Panc1 (cell line): ENCODE results near the gene CHST8.

Source experiments
- POLR2AphosphoS5 ChIP-seq: IDR thresholded peaks from 2 replicates; pipeline ENCODE4 v1.6.1; 2012; ENCODE audit warnings: mild to moderate bottlenecking, low read depth, low read length, moderate library complexity
- SIN3A ChIP-seq: IDR thresholded peaks from 2 replicates; pipeline ENCODE4 v1.6.1; 2012; ENCODE audit warnings: low read depth, mild to moderate bottlenecking, low read length, moderate library complexity, borderline replicate concordance; ENCODE audit not compliant: insufficient read depth
- TCF7L2 ChIP-seq: IDR thresholded peaks from 2 replicates; pipeline ENCODE4 v1.6.1; 2011; ENCODE audit warnings: mild to moderate bottlenecking, low read depth, low read length, inconsistent platforms
- TF ChIP-seq, protein P1 (sequence below): fragments of 450-650 bp; IDR thresholded peaks from 2 replicates; pipeline ENCODE4 v1.5.1; 2017; ENCODE audit warnings: mild to moderate bottlenecking
- TF ChIP-seq, protein P2 (sequence below), 2 experiments: IDR thresholded peaks; 2 replicates each; pipeline ENCODE4 v1.6.1; 2011 to 2012; ENCODE audit warnings: low read depth in 2 of 2, control low read depth in 1 of 2, low read length in 1 of 2, mild to moderate bottlenecking in 1 of 2, moderate library complexity in 1 of 2; ENCODE audit not compliant: insufficient read depth in 1 of 2

DNA sequence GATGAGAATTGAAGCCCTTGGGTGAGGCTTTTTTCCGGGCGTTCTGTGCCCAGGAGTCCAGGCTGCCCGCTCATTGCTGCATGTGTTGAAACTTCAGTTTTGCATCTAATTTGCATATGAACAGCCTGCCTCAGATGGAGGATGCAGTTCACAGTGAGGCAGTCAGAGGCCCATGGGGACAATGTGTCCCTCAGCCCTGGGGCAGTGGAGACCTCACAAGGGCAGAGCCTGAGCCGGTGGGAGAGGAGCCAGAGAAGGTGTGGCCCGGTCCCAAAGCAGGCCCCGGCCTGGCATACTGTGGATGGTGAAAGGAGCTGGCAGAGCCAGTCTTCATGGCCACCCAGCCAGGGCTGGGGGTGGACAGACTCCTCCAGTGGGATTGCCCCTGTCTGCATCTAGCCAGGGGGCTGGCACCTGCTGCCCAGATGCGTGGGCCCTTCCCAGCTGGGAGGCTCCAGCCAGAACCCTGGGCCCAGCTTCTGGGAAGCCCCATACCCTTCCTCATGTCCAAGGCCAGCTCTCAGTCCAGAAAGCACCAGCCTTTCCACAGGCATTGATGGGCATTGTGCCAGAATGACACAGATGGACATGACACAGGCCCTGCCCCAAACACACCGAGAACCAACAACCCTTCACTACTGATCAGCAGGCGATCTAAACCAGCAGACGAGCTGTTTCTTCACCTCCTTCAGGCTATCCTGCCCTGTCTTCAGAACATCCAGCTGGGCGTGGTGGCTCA, 142.0 kb downstream of the CHST8 start:
- TF ChIP-seq, protein P1, sequence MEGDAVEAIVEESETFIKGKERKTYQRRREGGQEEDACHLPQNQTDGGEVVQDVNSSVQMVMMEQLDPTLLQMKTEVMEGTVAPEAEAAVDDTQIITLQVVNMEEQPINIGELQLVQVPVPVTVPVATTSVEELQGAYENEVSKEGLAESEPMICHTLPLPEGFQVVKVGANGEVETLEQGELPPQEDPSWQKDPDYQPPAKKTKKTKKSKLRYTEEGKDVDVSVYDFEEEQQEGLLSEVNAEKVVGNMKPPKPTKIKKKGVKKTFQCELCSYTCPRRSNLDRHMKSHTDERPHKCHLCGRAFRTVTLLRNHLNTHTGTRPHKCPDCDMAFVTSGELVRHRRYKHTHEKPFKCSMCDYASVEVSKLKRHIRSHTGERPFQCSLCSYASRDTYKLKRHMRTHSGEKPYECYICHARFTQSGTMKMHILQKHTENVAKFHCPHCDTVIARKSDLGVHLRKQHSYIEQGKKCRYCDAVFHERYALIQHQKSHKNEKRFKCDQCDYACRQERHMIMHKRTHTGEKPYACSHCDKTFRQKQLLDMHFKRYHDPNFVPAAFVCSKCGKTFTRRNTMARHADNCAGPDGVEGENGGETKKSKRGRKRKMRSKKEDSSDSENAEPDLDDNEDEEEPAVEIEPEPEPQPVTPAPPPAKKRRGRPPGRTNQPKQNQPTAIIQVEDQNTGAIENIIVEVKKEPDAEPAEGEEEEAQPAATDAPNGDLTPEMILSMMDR: no peak
- TF ChIP-seq SIN3A: no peak
- TF ChIP-seq POLR2AphosphoS5: no peak
- no peak for TF ChIP-seq TCF7L2
- TF ChIP-seq, protein P2, sequence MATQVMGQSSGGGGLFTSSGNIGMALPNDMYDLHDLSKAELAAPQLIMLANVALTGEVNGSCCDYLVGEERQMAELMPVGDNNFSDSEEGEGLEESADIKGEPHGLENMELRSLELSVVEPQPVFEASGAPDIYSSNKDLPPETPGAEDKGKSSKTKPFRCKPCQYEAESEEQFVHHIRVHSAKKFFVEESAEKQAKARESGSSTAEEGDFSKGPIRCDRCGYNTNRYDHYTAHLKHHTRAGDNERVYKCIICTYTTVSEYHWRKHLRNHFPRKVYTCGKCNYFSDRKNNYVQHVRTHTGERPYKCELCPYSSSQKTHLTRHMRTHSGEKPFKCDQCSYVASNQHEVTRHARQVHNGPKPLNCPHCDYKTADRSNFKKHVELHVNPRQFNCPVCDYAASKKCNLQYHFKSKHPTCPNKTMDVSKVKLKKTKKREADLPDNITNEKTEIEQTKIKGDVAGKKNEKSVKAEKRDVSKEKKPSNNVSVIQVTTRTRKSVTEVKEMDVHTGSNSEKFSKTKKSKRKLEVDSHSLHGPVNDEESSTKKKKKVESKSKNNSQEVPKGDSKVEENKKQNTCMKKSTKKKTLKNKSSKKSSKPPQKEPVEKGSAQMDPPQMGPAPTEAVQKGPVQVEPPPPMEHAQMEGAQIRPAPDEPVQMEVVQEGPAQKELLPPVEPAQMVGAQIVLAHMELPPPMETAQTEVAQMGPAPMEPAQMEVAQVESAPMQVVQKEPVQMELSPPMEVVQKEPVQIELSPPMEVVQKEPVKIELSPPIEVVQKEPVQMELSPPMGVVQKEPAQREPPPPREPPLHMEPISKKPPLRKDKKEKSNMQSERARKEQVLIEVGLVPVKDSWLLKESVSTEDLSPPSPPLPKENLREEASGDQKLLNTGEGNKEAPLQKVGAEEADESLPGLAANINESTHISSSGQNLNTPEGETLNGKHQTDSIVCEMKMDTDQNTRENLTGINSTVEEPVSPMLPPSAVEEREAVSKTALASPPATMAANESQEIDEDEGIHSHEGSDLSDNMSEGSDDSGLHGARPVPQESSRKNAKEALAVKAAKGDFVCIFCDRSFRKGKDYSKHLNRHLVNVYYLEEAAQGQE (IDR thresholded peaks at IDR 0.05; ENCODE audit: insufficient read depth in 1 of 2, low read depth in 2 of 2, low read length in 1 of 2): no peak
